HCT116 (cell line): ENCODE results near the gene MAB21L3. TPM values are rescaled to one million over a fixed set of nuclear protein-coding genes. Genes with fewer than 3 reads are reported as not detected.

ENCODE experiments used
- ATAC-seq: fragments of 200-7000 bp; cut with Tn5 transposase; 2 replicates; pipeline ENCODE4 v1.9.1; 2020; ENCODE audit warnings: mild to moderate bottlenecking, moderate library complexity
- BruUV-seq: library from RNA; stranded (reverse); fragments of 400-500 nt; replicated peaks from 2 replicates; lab custom pipeline; 2021; lab: Mats Ljungman, UMichigan
- CTCF ChIA-PET: fragments of 300-600 bp; sonication (Branson Sonifier 250); formaldehyde crosslinking; loops from one replicate; lab custom pipeline; 2021; ENCODE audit warnings: antibody characterized with exemption; lab: Charles Lee
- POLR2A ChIA-PET: fragments of 300-600, 350-600 bp; sonication (Branson Sonifier 250); formaldehyde crosslinking; loops from one replicate; lab custom pipeline; 2021; ENCODE audit warnings: antibody characterized with exemption; lab: Charles Lee
- RAD21 ChIA-PET, 2 experiments: fragments of 300-600 bp; sonication (Branson Sonifier 250); formaldehyde crosslinking; loops; one replicate each; lab custom pipeline; 2023; ENCODE audit warnings: low total read pairs in 2 of 2; ENCODE audit not compliant: uncharacterized antibody in 2 of 2, unreplicated experiment in 2 of 2, low non-redundant PET in 1 of 2; lab: Charles Lee
- DNase-seq: peaks from one replicate; pipeline ENCODE4 v3.0.0-alpha.2; 2010; ENCODE audit warnings: low read depth, low spot score
- H2AFZ ChIP-seq: fragments of 200-600 bp; shearing (Covaris generic), sonication (generic); 2 replicates; pipeline ENCODE4 v1.6.1; 2017; ENCODE audit warnings: low read depth, mixed run types, mixed read lengths, antibody characterized with exemption, low read length; ENCODE audit not compliant: poor library complexity, severe bottlenecking
- H3K27ac ChIP-seq: 2 replicates; pipeline ENCODE4 v1.5.1; 2012; ENCODE audit warnings: low read depth, low read length
- H3K27me3 ChIP-seq: fragments of 200-600 bp; sonication (generic); 2 replicates; pipeline ENCODE4 v1.6.1; 2016; ENCODE audit warnings: mixed run types, low read length, mixed read lengths; ENCODE audit not compliant: insufficient read depth
- H3K36me3 ChIP-seq, 2 experiments: fragments of 200-500 bp in 1 of 2; fragments of 200-600 bp in 1 of 2; sonication (Bioruptor generic) in 1 of 2; sonication (generic) in 1 of 2; 2 replicates each; pipeline versions ENCODE4 v1.5.1 to v1.6.1; 2014 to 2016; ENCODE audit warnings: low read length in 2 of 2, inconsistent platforms in 1 of 2, mixed read lengths in 1 of 2, mixed run types in 1 of 2; ENCODE audit not compliant: insufficient read depth in 2 of 2, control insufficient read depth in 1 of 2
- H3K4me1 ChIP-seq, 2 experiments: fragments of 200-600 bp in 1 of 2; sonication (generic) in 1 of 2; 2 replicates each; pipeline versions ENCODE4 v1.5.1 to v1.6.1; 2012 to 2017; ENCODE audit warnings: low read length in 2 of 2, inconsistent platforms in 1 of 2, mild to moderate bottlenecking in 1 of 2, mixed read lengths in 1 of 2, mixed run types in 1 of 2, moderate library complexity in 1 of 2; ENCODE audit not compliant: insufficient read depth in 2 of 2, control insufficient read depth in 1 of 2
- H3K4me2 ChIP-seq: fragments of 200-600 bp; sonication (generic); 2 replicates; pipeline ENCODE4 v1.6.1; 2017; ENCODE audit warnings: mixed run types, low read length, mixed read lengths
- H3K4me3 ChIP-seq, 2 experiments: fragments of 200-600 bp in 1 of 2; sonication (generic) in 1 of 2; replicated peaks in 1 of 2; 2 replicates each; pipeline ENCODE4 v1.5.1; 2011 to 2016; ENCODE audit warnings: low read length in 2 of 2, control low read depth in 1 of 2, low read depth in 1 of 2, mild to moderate bottlenecking in 1 of 2, mixed read lengths in 1 of 2, mixed run types in 1 of 2
- H3K79me2 ChIP-seq: fragments of 200-600 bp; sonication (generic); 2 replicates; pipeline ENCODE4 v1.6.1; 2017; ENCODE audit warnings: mild to moderate bottlenecking, mixed run types, low read length, moderate library complexity, mixed read lengths; ENCODE audit not compliant: insufficient read depth
- H3K9ac ChIP-seq: fragments of 200-600 bp; sonication (generic); 2 replicates; pipeline ENCODE4 v1.6.1; 2016; ENCODE audit warnings: low read length, mixed read lengths
- H3K9me2 ChIP-seq: fragments of 200-600 bp; sonication (generic), shearing (Covaris generic); 2 replicates; pipeline ENCODE4 v1.6.1; 2017; ENCODE audit warnings: mixed run types, mild to moderate bottlenecking, moderate library complexity; ENCODE audit not compliant: insufficient read depth
- H3K9me3 ChIP-seq, 2 experiments: fragments of 200-500 bp in 1 of 2; fragments of 200-600 bp in 1 of 2; sonication (Bioruptor generic) in 1 of 2; sonication (generic) in 1 of 2; 2 replicates each; pipeline ENCODE4 v1.6.1; 2014 to 2017; ENCODE audit warnings: low read length in 2 of 2, mixed read lengths in 2 of 2, inconsistent platforms in 1 of 2, low read depth in 1 of 2, mild to moderate bottlenecking in 1 of 2, mixed run types in 1 of 2, moderate library complexity in 1 of 2; ENCODE audit not compliant: control insufficient read depth in 1 of 2, insufficient read depth in 1 of 2
- H4K20me1 ChIP-seq: fragments of 200-600 bp; sonication (generic), shearing (Covaris generic); 2 replicates; pipeline ENCODE4 v1.6.1; 2017; ENCODE audit warnings: mixed run types, mild to moderate bottlenecking, moderate library complexity; ENCODE audit not compliant: insufficient read depth
- ATF3 ChIP-seq: IDR thresholded peaks from 2 replicates; pipeline ENCODE4 v1.6.1; 2012
- ELF1 ChIP-seq: IDR thresholded peaks from 2 replicates; pipeline ENCODE4 v1.6.1; 2012; ENCODE audit warnings: low read depth, borderline replicate concordance
- FOSL1 ChIP-seq: IDR thresholded peaks from 2 replicates; pipeline ENCODE4 v1.6.1; 2012; ENCODE audit warnings: low read depth
- JUND ChIP-seq: IDR thresholded peaks from 2 replicates; pipeline ENCODE4 v1.6.1; 2012
- POLR2A ChIP-seq: IDR thresholded peaks from 2 replicates; pipeline ENCODE4 v1.7.0; 2011; ENCODE audit warnings: borderline replicate concordance; ENCODE audit not compliant: insufficient read depth, insufficient read length; ENCODE audit errors: extremely low read depth
- POLR2AphosphoS5 ChIP-seq: IDR thresholded peaks from 2 replicates; pipeline ENCODE4 v1.6.1; 2011; ENCODE audit warnings: mild to moderate bottlenecking, low read depth, low read length, moderate library complexity
- REST ChIP-seq: IDR thresholded peaks from 2 replicates; pipeline ENCODE4 v1.6.1; 2012; ENCODE audit warnings: low read depth
- TCF7L2 ChIP-seq: IDR thresholded peaks from 2 replicates; pipeline ENCODE4 v1.7.0; 2011; ENCODE audit warnings: borderline replicate concordance, inconsistent platforms; ENCODE audit not compliant: insufficient read depth, insufficient read length; ENCODE audit errors: extremely low read depth
- YY1 ChIP-seq: IDR thresholded peaks from 2 replicates; pipeline ENCODE4 v1.6.1; 2011; ENCODE audit warnings: low read length, low read depth, moderate library complexity, mild to moderate bottlenecking; ENCODE audit not compliant: insufficient replicate concordance; ENCODE audit errors: extremely low read depth
- ZBTB33 ChIP-seq: IDR thresholded peaks from 2 replicates; pipeline ENCODE4 v1.6.1; 2011; ENCODE audit warnings: mild to moderate bottlenecking, low read length, moderate library complexity; ENCODE audit not compliant: insufficient replicate concordance; ENCODE audit errors: extremely low read depth
- intact Hi-C: fragments of 100-400 bp; cut with micrococcal nuclease; formaldehyde crosslinking; loops from 2 replicates; pipeline ENCODE4 v1.10.0; 2022
- total RNA-seq: library from RNA; stranded (reverse); gene quantifications from one replicate; pipeline ENCODE4 v1.2.1, GENCODE V29; 2021; ENCODE audit not compliant: unreplicated experiment

Gene MAB21L3
- total RNA-seq, 1 experiment from 2014 or later = not detected

- CTCF ChIA-PET = interaction anchor here (1.1 to 6.3 kb wide), 4 partner anchors 14 to 347 kb away, joined by 3 to 25 read pairs (median 10); no protein-coding TSS in a partner anchor
- no TSS peak for BruUV-seq
- Histone ChIP-seq H3K9ac (no peak overlapping the region), H3K79me2 (no peaks in the 10 kb centered on the region), H3K9me2 (no peaks in the 10 kb centered on the region), H3K27me3 (no peaks in the 10 kb centered on the region), H4K20me1 (no peaks in the 10 kb centered on the region), H3K4me2 (no peak overlapping the region), H3K27ac (no peak overlapping the region), H2AFZ (no peak overlapping the region), H3K4me1 (peaks cover 0 to 13% of the 10 kb centered on the region in 2 experiments; a peak in 2 of 4 replicates), H3K9me3 (no peaks in the 10 kb centered on the region), H3K4me3 (no peak overlapping the region), H3K36me3 (no peaks in the 10 kb centered on the region)
- intact Hi-C loops = loop anchor here (1.0 kb wide), 1 partner anchor 332 kb away; no protein-coding TSS in a partner anchor
- RAD21 ChIA-PET = no interaction called here
- DNase-seq (no peak), ATAC-seq (no peak)
- POLR2A ChIA-PET = no interaction called here
- no peak for TF ChIP-seq POLR2AphosphoS5
- TF ChIP-seq ELF1 = no peak
- no peak for TF ChIP-seq FOSL1
- no peak for TF ChIP-seq ATF3
- no peak for TF ChIP-seq JUND
- no peak for TF ChIP-seq TCF7L2
- no peak for TF ChIP-seq YY1
- no peak for TF ChIP-seq ZBTB33
- no peak for TF ChIP-seq POLR2A
- TF ChIP-seq REST = no peak
Measured at GRCh38 chr1:116152950-116153691, 41.9 kb downstream of the MAB21L3 start.
